H1 (cell line): ENCODE data around the gene LYRM4. TPM values are rescaled to one million over a fixed set of nuclear protein-coding genes. Genes with fewer than 3 reads are reported as not detected.

Source experiments
- CHD7 ChIP-seq: fragments of 300-600 bp; sonication (generic); IDR thresholded peaks from 2 replicates; pipeline ENCODE4 v1.7.1; 2012; ENCODE audit warnings: low read length, moderate library complexity, mild to moderate bottlenecking, inconsistent platforms; ENCODE audit not compliant: insufficient replicate concordance
- polyA plus RNA-seq, 7 experiments: library from polyadenylated mRNA; depleted of rRNA in 3 of 7; stranded (reverse) in 5 of 7; unstranded in 2 of 7; fragments of >200 nt in 5 of 7; fragments of 200-250 nt in 2 of 7; gene quantifications; 1 replicate in 5 of 7; 2 replicates in 1 of 7; 4 replicates in 1 of 7; pipeline versions ENCODE4 v1.2.1 to v1.2.3, GENCODE V29; 2011 to 2013; ENCODE audit warnings: missing spikeins in 2 of 7, mixed read lengths in 2 of 7
- total RNA-seq: library from RNA; stranded (reverse); fragmentation: NEBNext Ultra II Directional; extraction: Animal tissue kit (Norgen Biotek cat#: 25700); gene quantifications from 2 replicates; pipeline ENCODE4 v1.2.1, GENCODE V29; 2021

Gene LYRM4
- total and polyA plus RNA-seq, 2 of the 8 experiments (the other 6 are each of a cell fraction or from before 2014, with no cell fraction given) = 56.6 to 62.8 TPM

- no peak for TF ChIP-seq CHD7
These were observed 87.8 kb downstream of the LYRM4 start (continued) for GRCh38 chr6:5172897-5173474.
